Progenitor cell of endocrine pancreas (in vitro differentiated cells): Measurements from ENCODE around the gene UBE3B. TPM values are rescaled to one million over a fixed set of nuclear protein-coding genes. Genes with fewer than 3 reads are reported as not detected.

Experiments
- DNase-seq: peaks from one replicate; pipeline ENCODE4 v3.0.0; 2021; ENCODE audit warnings: low spot score; ENCODE audit not compliant: unreplicated experiment
- H3K27ac Mint-ChIP-seq: 2 replicates; pipeline ENCODE4 v1.8.0; 2021; ENCODE audit warnings: mild to moderate bottlenecking, moderate library complexity, mixed read lengths
- H3K27me3 Mint-ChIP-seq: 2 replicates; pipeline ENCODE4 v1.8.0; 2021; ENCODE audit warnings: mixed read lengths
- H3K36me3 Mint-ChIP-seq: 2 replicates; pipeline ENCODE4 v1.8.0; 2022; ENCODE audit warnings: mixed read lengths; ENCODE audit not compliant: insufficient read depth
- H3K4me1 Mint-ChIP-seq: 2 replicates; pipeline ENCODE4 v1.8.0; 2021; ENCODE audit warnings: low read depth, mixed read lengths
- H3K4me3 Mint-ChIP-seq: 2 replicates; pipeline ENCODE4 v1.8.0; 2021; ENCODE audit warnings: low read depth, mild to moderate bottlenecking, moderate library complexity, mixed read lengths
- H3K9me3 Mint-ChIP-seq: 2 replicates; pipeline ENCODE4 v1.8.0; 2021; ENCODE audit warnings: low read depth, mixed read lengths
- total RNA-seq: library from RNA; stranded (reverse); gene quantifications from 2 replicates; pipeline ENCODE4 v1.2.1, GENCODE V29; 2021
- TF ChIP-seq, protein P1 (sequence below): fragments of 200-600 bp; sonication (generic); IDR thresholded peaks from one replicate; pipeline ENCODE4 v1.5.0; 2021; ENCODE audit warnings: antibody characterized with exemption, mild to moderate bottlenecking; ENCODE audit not compliant: unreplicated experiment

The UBE3B gene
- total RNA-seq, 1 donor from 2014 or later = 41.8 TPM

- Mint-ChIP-seq H3K36me3 (peaks cover 9% of the 10 kb centered on the region), H3K27ac (no peak overlapping the region), H3K27me3 (no peaks in the 10 kb centered on the region), H3K4me3 (no peak overlapping the region), H3K4me1 (peaks cover 5% of the 10 kb centered on the region), H3K9me3 (no peaks in the 10 kb centered on the region)
- TF ChIP-seq, protein P1, sequence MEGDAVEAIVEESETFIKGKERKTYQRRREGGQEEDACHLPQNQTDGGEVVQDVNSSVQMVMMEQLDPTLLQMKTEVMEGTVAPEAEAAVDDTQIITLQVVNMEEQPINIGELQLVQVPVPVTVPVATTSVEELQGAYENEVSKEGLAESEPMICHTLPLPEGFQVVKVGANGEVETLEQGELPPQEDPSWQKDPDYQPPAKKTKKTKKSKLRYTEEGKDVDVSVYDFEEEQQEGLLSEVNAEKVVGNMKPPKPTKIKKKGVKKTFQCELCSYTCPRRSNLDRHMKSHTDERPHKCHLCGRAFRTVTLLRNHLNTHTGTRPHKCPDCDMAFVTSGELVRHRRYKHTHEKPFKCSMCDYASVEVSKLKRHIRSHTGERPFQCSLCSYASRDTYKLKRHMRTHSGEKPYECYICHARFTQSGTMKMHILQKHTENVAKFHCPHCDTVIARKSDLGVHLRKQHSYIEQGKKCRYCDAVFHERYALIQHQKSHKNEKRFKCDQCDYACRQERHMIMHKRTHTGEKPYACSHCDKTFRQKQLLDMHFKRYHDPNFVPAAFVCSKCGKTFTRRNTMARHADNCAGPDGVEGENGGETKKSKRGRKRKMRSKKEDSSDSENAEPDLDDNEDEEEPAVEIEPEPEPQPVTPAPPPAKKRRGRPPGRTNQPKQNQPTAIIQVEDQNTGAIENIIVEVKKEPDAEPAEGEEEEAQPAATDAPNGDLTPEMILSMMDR = no peak
- no peak for DNase-seq
Measured at GRCh38 chr12:109481863-109482262, 4.4 kb downstream of the UBE3B start.

- Mint-ChIP-seq H3K27me3 (no peaks in the 10 kb centered on the region), H3K4me1 (peaks cover 2% of the 10 kb centered on the region), H3K27ac (no peak overlapping the region), H3K36me3 (peaks cover 9% of the 10 kb centered on the region), H3K9me3 (no peaks in the 10 kb centered on the region), H3K4me3 (no peak overlapping the region)
- TF ChIP-seq, protein P1 = no peak
- no peak for DNase-seq
Measured at GRCh38 chr12:109482491-109482890, 5.1 kb downstream of the UBE3B start.

GRCh38 chr12:109482894-109483293 lies 5.5 kb downstream of the UBE3B start:
- Mint-ChIP-seq H3K4me3 (no peak overlapping the region), H3K9me3 (no peaks in the 10 kb centered on the region), H3K27me3 (no peaks in the 10 kb centered on the region), H3K27ac (no peak overlapping the region), H3K4me1 (peaks cover 2% of the 10 kb centered on the region), H3K36me3 (peaks cover 9% of the 10 kb centered on the region)
- no peak for DNase-seq
- TF ChIP-seq, protein P1 = no peak

- TF ChIP-seq, protein P1 = no peak
- DNase-seq = no peak
- Mint-ChIP-seq H3K36me3 (peaks cover 9% of the 10 kb centered on the region), H3K4me3 (no peak overlapping the region), H3K27ac (no peak overlapping the region), H3K27me3 (no peaks in the 10 kb centered on the region), H3K4me1 (no peaks in the 10 kb centered on the region), H3K9me3 (no peaks in the 10 kb centered on the region)
Measured at GRCh38 chr12:109483346-109483745, 5.9 kb downstream of the UBE3B start.

DNA sequence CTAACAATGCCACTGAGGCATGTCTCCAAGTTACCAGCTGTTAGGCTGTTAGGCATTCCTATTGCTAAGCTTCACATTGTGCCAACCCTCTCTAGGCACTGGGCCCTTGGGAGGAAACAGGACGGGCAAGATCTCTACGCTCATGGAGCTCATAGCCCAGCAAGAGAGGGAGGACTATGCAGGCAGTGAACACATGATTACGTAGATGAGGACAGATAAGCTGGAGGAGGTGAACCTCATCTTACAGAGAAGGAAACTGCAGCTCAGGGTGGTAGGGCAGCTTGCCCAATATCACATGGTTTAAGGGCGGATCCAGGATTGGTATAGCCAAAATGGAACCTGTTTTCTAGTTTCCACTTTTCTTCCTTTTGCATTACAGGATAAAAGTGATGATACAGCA lies 7.8 kb downstream of the UBE3B start:
- no peaks in the 10 kb centered on the region for H3K4me1 Mint-ChIP-seq
- TF ChIP-seq, protein P1 = no peak
- H3K27me3 Mint-ChIP-seq = no peaks in the 10 kb centered on the region
- H3K27ac Mint-ChIP-seq = no peak overlapping the region
- H3K36me3 Mint-ChIP-seq = peaks cover 12% of the 10 kb centered on the region
- no peak overlapping the region for H3K4me3 Mint-ChIP-seq
- DNase-seq = no peak
- H3K9me3 Mint-ChIP-seq = no peaks in the 10 kb centered on the region
